Right lung (tissue), 5 donors: Measurements from ENCODE around the gene MED4. TPM values are rescaled to one million over a fixed set of nuclear protein-coding genes. Genes with fewer than 3 reads are reported as not detected.

Experiments
- DNase-seq, 2 donors: peaks; one replicate each; pipeline ENCODE4 v3.0.0-alpha.2; 2013
- polyA plus RNA-seq, 5 donors: library from polyadenylated mRNA; unstranded; fragments of 120-200 nt; gene quantifications; one replicate each; pipeline versions ENCODE4 v1.2.1 to v1.2.3, GENCODE V29; 2013; ENCODE audit warnings: inconsistent platforms in 1 of 5, low replicate concordance in 1 of 5; ENCODE audit not compliant: insufficient read length in 5 of 5, insufficient read depth in 1 of 5

MED4 gene
- polyA plus RNA-seq, 5 donors: 68.4 to 97.9 (median 80.9) TPM

- DNase-seq: no peak
These were observed 52.0 kb downstream of the MED4 start for GRCh38 chr13:48042894-48043293.

DNA sequence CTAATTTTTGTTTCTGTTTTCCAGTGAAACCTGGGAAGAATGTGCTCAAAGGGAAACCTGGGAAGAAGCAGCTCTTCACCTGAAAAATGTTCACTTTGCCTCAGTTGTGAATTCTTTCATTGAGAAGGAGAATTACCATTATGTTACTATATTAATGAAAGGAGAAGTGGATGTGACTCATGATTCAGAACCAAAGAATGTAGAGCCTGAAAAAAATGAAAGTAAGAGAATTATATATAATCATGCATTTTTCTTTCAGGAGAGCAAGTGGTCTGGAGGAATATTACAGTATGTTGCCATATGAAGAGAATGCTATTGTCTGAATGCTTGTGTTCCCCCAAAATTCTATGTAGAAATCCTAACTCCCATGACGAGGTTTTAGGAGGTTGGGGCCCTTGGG, 54.0 kb downstream of the MED4 start:
- no peak for DNase-seq

DNA sequence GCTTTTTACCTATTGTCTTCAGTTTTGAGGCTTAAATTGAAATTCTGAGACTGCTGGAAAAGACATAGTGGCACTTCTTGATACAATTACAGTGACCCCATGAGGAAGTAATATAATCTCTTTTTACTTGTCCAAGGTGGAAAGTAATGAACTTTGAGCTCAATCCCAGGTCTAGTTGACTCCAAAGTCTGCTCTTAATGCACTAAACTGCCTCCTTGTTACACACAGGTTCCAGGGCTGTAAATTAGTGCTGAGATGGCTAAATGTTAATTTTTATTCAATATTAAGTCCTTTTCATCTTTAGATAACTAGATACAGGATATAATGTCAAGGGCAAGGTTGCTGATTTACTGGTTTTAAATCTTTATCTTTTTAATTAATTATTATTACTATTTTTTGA, 54.9 kb downstream of the MED4 start:
- no peak for DNase-seq

GRCh38 chr13:48038761-48039160, 56.1 kb downstream of the MED4 start:
- no peak for DNase-seq

- peak; percentile 97 to 98 for DNase-seq
These were observed 57.3 kb downstream of the MED4 start, which contains the start of gene NUDT15 for GRCh38 chr13:48037346-48038173. NUDT15 (plus strand) TSS chr13:48037726; CDS start chr13:48037747, 21 bp downstream.

- DNase-seq: no peak
These were observed 65.0 kb downstream of the MED4 start for GRCh38 chr13:48029859-48030258.

DNA sequence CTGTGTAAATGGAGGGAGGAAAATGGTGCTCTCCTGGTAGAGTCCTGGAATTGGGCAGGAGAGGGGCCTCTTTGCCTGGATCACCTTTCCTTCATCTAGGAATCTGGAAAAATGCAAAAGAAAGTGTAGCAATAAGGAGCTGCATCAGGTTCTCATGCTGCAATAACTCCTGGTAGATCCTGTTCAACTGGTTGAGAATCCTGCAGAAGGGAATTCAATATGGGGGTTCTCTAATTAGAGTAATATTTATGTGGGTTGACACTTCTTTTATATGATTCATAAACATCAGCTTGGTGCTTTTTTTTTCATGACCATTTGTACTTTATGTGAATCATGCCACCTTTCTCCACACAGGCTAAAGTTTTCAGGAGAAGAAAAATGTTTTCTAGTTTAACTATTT, 66.8 kb downstream of the MED4 start:
- DNase-seq: no peak

Other genes starting within 250 kb of the MED4 start
- 10 to 100 TPM; 55.5 to 78.7 (median 73.4) TPM for gene SUCLA2, start 93.8 kb downstream of the MED4 start, polyA plus RNA-seq
- gene NUDT15, start 57.4 kb downstream of the MED4 start, polyA plus RNA-seq: 10 to 100 TPM; 18.5 to 25.0 (median 18.9) TPM
- 100 to 1,000 TPM; 625 to 713 (median 684) TPM for gene ITM2B, start 138.1 kb upstream of the MED4 start, polyA plus RNA-seq
- gene RB1, start 208.6 kb upstream of the MED4 start, polyA plus RNA-seq: 10 to 100 TPM; 40.5 to 54.3 (median 52.7) TPM